Brain microvascular endothelial cell (primary cell): ENCODE measurements around the gene ZNRF2.

Experiments
- DNase-seq: peaks from one replicate; pipeline ENCODE4 v3.0.0-alpha.2; 2020
- H3K27ac ChIP-seq: fragments of 250-450 bp; sonication (Bioruptor Pico); 2 replicates; pipeline ENCODE4 v1.5.1; 2020; ENCODE audit warnings: mild to moderate bottlenecking, moderate library complexity
- H3K27me3 ChIP-seq: fragments of 250-450 bp; sonication (Bioruptor Pico); replicated peaks from 2 replicates; pipeline ENCODE4 v1.5.1; 2020; ENCODE audit warnings: mild to moderate bottlenecking
- H3K36me3 ChIP-seq: fragments of 250-450 bp; sonication (Bioruptor Pico); replicated peaks from 2 replicates; pipeline ENCODE4 v1.5.1; 2020; ENCODE audit warnings: mild to moderate bottlenecking
- H3K4me3 ChIP-seq: 2 replicates; pipeline ENCODE4 v1.5.1; 2011; ENCODE audit warnings: low read depth, mild to moderate bottlenecking, control low read depth, low read length, moderate library complexity
- CTCF ChIP-seq: IDR thresholded peaks from 2 replicates; pipeline ENCODE4 v1.5.1; 2011; ENCODE audit warnings: low read depth, mild to moderate bottlenecking, moderate library complexity, low read length, control low read depth, inconsistent platforms; ENCODE audit errors: missing control alignments
- in situ Hi-C: cut with HindIII; loops from 2 replicates; pipeline ENCODE4 v1.10.0; 2017; ENCODE audit warnings: low sequenced_read_pairs, low pct_ligation_motif_present

ZNRF2 gene

GRCh38 chr7:30349170-30349569 lies 64.8 kb downstream of the ZNRF2 start:
- in situ Hi-C loops: no loop called here
- Histone ChIP-seq H3K4me3 (no peak overlapping the region), H3K27ac (no peak overlapping the region), H3K27me3 (no peaks in the 10 kb centered on the region), H3K36me3 (no peaks in the 10 kb centered on the region)
- no peak for DNase-seq
- no peak for TF ChIP-seq CTCF

DNA sequence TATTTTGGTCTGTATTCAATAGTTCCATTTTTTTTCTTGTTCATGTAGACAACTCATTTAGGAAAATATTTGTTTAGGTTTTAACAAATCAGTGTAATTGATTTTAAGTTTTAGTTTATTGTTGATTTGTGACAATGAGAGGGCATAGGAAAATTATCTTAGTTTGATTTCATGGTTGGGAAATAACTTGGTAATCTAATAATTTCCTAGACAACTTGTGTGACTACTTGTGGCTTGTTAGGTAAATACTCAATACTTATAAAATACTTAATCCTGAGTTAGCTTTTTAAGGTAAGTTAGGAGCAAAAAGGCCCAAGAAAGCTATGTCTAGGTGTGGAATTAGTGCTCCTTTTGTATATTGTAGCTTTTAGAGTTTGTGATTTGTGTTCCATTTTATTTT lies 65.4 kb downstream of the ZNRF2 start:
- in situ Hi-C loops: no loop called here
- no peak overlapping the region for H3K27ac ChIP-seq

GRCh38 chr7:30351286-30351685 lies 66.9 kb downstream of the ZNRF2 start:
- DNase-seq: no peak
- Histone ChIP-seq H3K36me3 (no peaks in the 10 kb centered on the region), H3K27me3 (no peaks in the 10 kb centered on the region), H3K4me3 (no peak overlapping the region), H3K27ac (no peak overlapping the region)
- TF ChIP-seq CTCF: no peak
- in situ Hi-C loops: no loop called here

More for the DNA sequence above, 65.4 kb downstream of the ZNRF2 start:
- no peak for TF ChIP-seq CTCF
- Histone ChIP-seq H3K4me3 (no peak overlapping the region), H3K36me3 (no peaks in the 10 kb centered on the region), H3K27me3 (no peaks in the 10 kb centered on the region)
- DNase-seq: no peak

DNA sequence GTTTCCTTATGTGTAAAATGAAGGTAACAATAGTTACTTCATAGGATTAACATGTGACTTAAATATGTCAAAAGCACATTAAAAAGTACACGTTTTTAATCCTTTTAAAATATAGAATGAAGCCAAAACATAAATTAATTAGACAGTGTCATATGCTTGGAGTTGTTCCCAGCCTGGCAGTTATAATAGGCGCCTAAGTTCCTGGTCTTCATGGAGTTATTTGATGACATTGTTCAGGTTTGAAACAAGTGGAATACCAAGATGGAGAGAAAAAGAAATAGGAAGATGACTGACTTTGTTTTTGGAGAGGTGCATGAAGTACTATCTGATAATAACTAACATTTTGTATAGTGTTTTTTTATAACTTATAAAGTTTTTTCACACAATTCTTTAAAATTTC lies 67.3 kb downstream of the ZNRF2 start:
- in situ Hi-C loops: no loop called here
- no peaks in the 10 kb centered on the region for H3K36me3 ChIP-seq
- H3K27me3 ChIP-seq: no peaks in the 10 kb centered on the region
- DNase-seq: no peak
- H3K27ac ChIP-seq: no peak overlapping the region
- TF ChIP-seq CTCF: no peak
- H3K4me3 ChIP-seq: no peak overlapping the region

DNA sequence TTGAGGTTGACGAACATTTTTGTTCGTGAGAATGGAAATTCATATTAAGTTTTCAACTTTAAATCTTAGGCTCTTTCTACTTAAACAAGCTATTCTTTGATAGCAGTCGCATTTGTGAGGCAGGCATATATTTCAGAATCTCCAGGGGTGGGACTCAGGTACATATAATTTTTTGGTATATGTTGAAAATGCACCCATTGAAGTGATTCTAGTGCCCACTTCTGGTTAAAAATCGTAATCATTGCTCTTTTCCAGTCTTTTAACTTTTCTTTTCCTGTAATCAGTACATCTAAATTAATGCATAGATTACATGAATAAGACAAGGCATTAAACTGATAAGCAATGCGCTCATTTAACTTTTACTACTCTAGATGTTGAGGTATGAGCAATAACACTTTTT lies 67.8 kb downstream of the ZNRF2 start:
- Histone ChIP-seq H3K27me3 (no peaks in the 10 kb centered on the region), H3K4me3 (no peak overlapping the region), H3K27ac (no peak overlapping the region), H3K36me3 (no peaks in the 10 kb centered on the region)
- no peak for TF ChIP-seq CTCF
- DNase-seq: no peak
- in situ Hi-C loops: no loop called here

DNA sequence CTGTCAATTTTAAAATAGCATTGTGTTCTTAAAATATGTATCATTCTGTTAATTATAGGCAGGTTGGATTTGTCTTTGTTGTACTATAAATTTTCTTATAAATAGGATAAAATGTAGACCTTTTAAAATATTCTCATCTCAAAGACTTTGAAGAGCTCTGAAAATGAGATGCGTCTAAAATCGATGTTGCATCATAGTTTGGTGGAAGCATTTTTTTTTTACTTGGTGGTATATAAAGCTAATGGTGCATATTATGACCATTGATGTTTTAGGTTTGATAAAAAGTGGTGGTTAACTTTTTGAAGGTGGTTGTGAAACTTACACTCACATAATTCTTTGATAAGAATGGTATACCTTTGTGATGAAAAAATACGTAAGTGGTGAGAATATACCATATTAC lies 69.1 kb downstream of the ZNRF2 start:
- DNase-seq: no peak
- TF ChIP-seq CTCF: no peak
- Histone ChIP-seq H3K4me3 (no peak overlapping the region), H3K27ac (no peak overlapping the region), H3K36me3 (no peaks in the 10 kb centered on the region), H3K27me3 (no peaks in the 10 kb centered on the region)
- in situ Hi-C loops: no loop called here
